ENCODE data around the gene GRIK4.

GRCh38 chr11:120811199-120811598, 299.7 kb downstream of the GRIK4 start:
- TF ChIP-seq POLR2AphosphoS5 (IDR thresholded peaks at IDR 0.05; ENCODE audit: low read depth, low read length) (no peak), TAF1 (IDR thresholded peaks at IDR 0.05; ENCODE audit: borderline replicate concordance, insufficient read depth, low read length) (no peak), SIN3A (IDR thresholded peaks at IDR 0.05; ENCODE audit: borderline replicate concordance, insufficient read depth, low read length) (no peak)

Data from PFSK-1 (cell line).